Choroid plexus epithelial cell (primary cell): ENCODE results near the gene SERTAD2.

ENCODE experiments used
- DNase-seq: peaks from one replicate; pipeline ENCODE4 v3.0.0-alpha.2; 2010; ENCODE audit warnings: low read depth
- H3K4me3 ChIP-seq: 2 replicates; pipeline ENCODE4 v1.5.1; 2011; ENCODE audit warnings: low read depth, mild to moderate bottlenecking, control low read depth, low read length, moderate library complexity
- CTCF ChIP-seq: conservative IDR thresholded peaks from 2 replicates; pipeline ENCODE4 v1.5.1; 2011; ENCODE audit warnings: low read depth, mild to moderate bottlenecking, control low read depth, inconsistent platforms, low read length, moderate library complexity

The SERTAD2 gene

GRCh38 chr2:64632835-64633819 is 20.6 kb downstream of the SERTAD2 start:
- no peak overlapping the region for H3K4me3 ChIP-seq
- TF ChIP-seq CTCF: no peak
- DNase-seq: peak; percentile 49

- no peak overlapping the region for H3K4me3 ChIP-seq
- TF ChIP-seq CTCF: no peak
- no peak for DNase-seq
These were observed 21.9 kb downstream of the SERTAD2 start for GRCh38 chr2:64631771-64632170.

- TF ChIP-seq CTCF: no peak
- DNase-seq: no peak
- no peak overlapping the region for H3K4me3 ChIP-seq
These were observed 23.0 kb downstream of the SERTAD2 start for GRCh38 chr2:64630752-64631151.

GRCh38 chr2:64629875-64630274 is 23.8 kb downstream of the SERTAD2 start:
- no peak for DNase-seq
- no peak for TF ChIP-seq CTCF
- no peak overlapping the region for H3K4me3 ChIP-seq

DNA sequence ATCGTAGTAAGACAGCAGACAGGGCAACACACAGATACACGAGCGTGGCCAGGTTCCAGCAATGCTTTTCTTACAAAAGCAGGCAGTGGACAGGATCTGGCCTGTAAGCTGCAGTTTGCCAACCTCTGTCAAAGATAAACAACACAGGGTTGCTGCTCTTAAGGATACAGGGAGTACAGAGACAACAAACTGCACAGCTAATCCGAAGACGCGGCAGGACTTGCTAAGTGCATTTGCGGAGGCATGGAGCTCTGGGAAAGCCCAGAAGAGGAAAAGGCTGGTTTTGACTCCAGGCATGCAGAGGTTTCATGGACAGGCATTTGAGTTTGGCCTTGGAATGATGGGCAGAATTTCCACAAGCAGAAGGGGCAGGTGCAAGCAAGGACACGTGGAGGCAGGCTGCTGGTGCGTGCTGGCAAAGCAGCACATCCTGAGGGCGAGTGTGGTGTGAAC is 24.4 kb downstream of the SERTAD2 start:
- TF ChIP-seq CTCF: no peak
- DNase-seq: no peak
- H3K4me3 ChIP-seq: no peak overlapping the region

GRCh38 chr2:64627860-64628841 is 25.6 kb downstream of the SERTAD2 start:
- TF ChIP-seq CTCF: no peak
- DNase-seq: no peak
- no peak overlapping the region for H3K4me3 ChIP-seq
